GM12873 (cell line): Measurements from ENCODE around the gene REST.

Experiments used
- CTCF ChIP-seq: IDR thresholded peaks from 2 replicates; pipeline ENCODE4 v1.5.1; 2012; ENCODE audit warnings: low read depth, mild to moderate bottlenecking, moderate library complexity, low read length, control low read depth; ENCODE audit not compliant: insufficient read depth; ENCODE audit errors: missing control alignments

Gene REST

DNA sequence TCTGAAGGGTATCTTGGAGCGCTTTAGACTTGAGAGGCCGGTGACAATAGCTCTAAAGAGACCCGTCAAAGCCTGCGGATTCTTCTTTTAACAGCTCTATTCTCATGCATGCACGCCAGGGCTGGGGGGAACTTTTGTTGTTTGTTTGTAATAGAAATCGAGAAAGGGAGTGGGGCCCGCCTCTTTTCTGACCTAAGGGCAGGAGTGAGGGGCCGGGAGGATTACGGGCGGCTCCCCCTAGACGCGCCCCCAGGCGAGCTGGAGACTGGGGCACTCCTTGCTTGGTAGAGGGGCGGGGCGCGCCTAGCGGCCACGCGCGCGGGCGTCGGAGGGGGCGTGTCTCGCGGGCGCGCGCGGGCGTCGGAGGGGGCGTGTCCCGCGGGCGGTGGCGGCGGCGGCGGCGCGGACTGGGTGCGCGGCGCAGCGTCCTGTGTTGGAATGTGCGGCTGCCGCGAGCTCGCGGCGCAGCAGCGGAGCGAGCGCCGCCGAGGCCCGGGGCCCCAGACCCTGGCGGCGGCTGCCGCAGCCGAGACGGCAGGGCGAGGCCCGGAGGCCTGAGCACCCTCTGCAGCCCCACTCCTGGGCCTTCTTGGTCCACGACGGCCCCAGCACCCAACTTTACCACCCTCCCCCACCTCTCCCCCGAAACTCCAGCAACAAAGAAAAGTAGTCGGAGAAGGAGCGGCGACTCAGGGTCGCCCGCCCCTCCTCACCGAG, at the start of gene REST:
TSS of gene REST (plus strand) at position 412 of the 717 bp plus-strand sequence. CDS start 2,739 bp downstream, outside the sequence.
- no peak for TF ChIP-seq CTCF

GRCh38 chr4:56859841-56860240, 47.9 kb upstream of the REST start:
- no peak for TF ChIP-seq CTCF

DNA sequence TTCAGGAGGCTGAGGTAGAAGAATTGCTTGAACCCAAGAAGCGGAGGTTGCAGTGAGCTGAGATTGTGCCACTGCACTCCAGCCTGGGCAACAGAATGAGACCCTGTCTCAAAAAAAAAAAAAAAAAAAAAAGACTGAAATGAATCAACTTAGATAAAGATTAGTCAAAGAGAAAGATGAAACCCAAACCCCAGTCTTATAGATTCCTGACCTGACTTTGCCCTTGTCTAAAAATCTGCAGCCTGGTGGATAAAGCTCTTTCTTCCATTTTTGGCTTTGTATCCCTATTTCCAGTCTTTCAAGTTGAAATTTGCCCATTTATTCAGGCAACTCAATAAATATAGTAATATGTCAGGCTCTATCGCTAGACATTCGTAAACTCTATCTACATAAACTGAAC, 46.9 kb upstream of the REST start:
- no peak for TF ChIP-seq CTCF

GRCh38 chr4:56861360-56861759, 46.3 kb upstream of the REST start:
- TF ChIP-seq CTCF, result no peak

DNA sequence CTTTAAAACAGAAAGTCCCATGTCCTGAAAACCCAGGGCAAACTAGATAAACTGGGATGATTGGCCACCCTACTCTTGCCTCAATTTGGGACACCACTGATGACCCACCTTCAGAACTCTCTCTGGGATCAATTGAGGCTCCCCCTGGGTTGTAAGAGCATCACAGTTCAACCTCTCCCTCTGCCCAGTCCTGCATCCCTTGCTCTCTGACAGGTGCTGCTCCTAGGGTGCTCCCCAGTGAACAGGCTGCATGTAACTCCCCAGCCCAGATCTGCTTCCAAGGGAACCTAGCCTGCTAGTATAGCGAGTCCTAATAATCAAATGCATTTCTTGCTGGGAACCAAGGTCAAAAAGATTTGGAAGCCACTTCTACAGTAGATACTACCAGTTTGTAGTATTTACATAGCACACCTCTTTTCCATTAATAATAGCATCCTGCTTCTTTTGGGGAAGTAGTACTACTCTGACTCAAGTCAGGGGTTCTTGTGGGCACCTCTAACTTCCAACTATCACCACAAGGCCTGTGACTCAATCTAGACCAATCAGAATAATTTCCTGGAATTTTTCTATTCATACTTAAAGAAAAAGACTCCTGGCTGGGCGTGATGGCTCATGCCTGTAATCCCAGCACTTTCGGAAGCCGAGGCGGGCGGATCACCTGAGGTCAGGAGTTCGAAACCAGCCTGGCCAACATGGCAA, 44.1 kb upstream of the REST start:
- TF ChIP-seq CTCF, result no peak

GRCh38 chr4:56870946-56871345, 36.8 kb upstream of the REST start:
- TF ChIP-seq CTCF, result no peak

DNA sequence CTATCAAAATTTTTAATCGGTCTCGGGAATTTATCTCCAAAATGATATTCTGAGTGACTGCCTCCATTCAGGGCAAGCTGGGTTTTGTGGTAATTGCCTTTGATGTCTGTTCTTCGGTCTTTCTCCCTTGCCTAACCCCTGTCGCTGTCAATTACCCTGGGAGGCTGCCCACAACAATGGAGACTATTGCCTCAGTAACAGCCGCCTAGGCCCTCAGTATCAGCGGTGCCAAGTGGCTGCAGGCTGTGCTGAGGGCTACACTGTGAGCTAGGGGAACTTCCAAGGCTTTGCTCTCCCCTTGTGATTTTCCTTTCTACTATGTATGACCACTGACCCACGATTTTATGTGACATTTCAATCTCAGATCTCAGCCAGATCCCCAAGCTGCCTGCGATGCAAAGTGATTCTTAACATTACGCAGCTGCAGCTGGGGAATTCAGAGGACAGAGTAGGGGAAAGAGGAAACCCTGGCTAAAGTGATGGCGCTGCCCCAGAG, 36.3 kb upstream of the REST start:
- no peak for TF ChIP-seq CTCF
